Adipocyte (in vitro differentiated cells): ENCODE data around the gene COL26A1.

Experiments
- DNase-seq: peaks from one replicate; pipeline ENCODE4 v3.0.0-alpha.2; 2015; ENCODE audit warnings: low read depth
- H3K27me3 ChIP-seq: replicated peaks from 2 replicates; pipeline ENCODE4 v1.7.0; 2013; ENCODE audit warnings: mild to moderate bottlenecking, low read length, moderate library complexity; ENCODE audit not compliant: control insufficient read depth, insufficient read depth
- H3K36me3 ChIP-seq: 2 replicates; pipeline ENCODE4 v1.7.0; 2013; ENCODE audit warnings: low read length, mild to moderate bottlenecking, moderate library complexity; ENCODE audit not compliant: control insufficient read depth, insufficient read depth, severe bottlenecking
- H3K4me1 ChIP-seq: 2 replicates; pipeline ENCODE4 v1.7.0; 2013; ENCODE audit warnings: mild to moderate bottlenecking, low read length, moderate library complexity; ENCODE audit not compliant: control insufficient read depth, insufficient read depth
- H3K4me3 ChIP-seq: 2 replicates; pipeline ENCODE4 v1.7.0; 2013; ENCODE audit warnings: mild to moderate bottlenecking, low read length, moderate library complexity
- H3K9ac ChIP-seq: 2 replicates; pipeline ENCODE4 v1.7.0; 2013; ENCODE audit warnings: mild to moderate bottlenecking, low read length, moderate library complexity
- H3K9me3 ChIP-seq: 2 replicates; pipeline ENCODE4 v1.7.0; 2013; ENCODE audit warnings: mild to moderate bottlenecking, low read length, moderate library complexity; ENCODE audit not compliant: control insufficient read depth

Gene COL26A1

GRCh38 chr7:101507791-101508252 lies 145.1 kb downstream of the COL26A1 start:
- DNase-seq: peak; percentile 76
- no peaks in the 10 kb centered on the region for H3K9me3 ChIP-seq

GRCh38 chr7:101510297-101510696 lies 147.6 kb downstream of the COL26A1 start:
- Histone ChIP-seq H3K9ac (no peak overlapping the region), H3K27me3 (peaks cover 60% of the 10 kb centered on the region), H3K9me3 (no peaks in the 10 kb centered on the region), H3K4me3 (no peak overlapping the region), H3K4me1 (peaks cover 5% of the 10 kb centered on the region), H3K36me3 (no peaks in the 10 kb centered on the region)
- no peak for DNase-seq

More at GRCh38 chr7:101507791-101508252, 145.1 kb downstream of the COL26A1 start:
- Histone ChIP-seq H3K36me3 (no peaks in the 10 kb centered on the region), H3K27me3 (peaks cover 63% of the 10 kb centered on the region), H3K9ac (no peak overlapping the region), H3K4me3 (no peak overlapping the region), H3K4me1 (no peaks in the 10 kb centered on the region)

DNA sequence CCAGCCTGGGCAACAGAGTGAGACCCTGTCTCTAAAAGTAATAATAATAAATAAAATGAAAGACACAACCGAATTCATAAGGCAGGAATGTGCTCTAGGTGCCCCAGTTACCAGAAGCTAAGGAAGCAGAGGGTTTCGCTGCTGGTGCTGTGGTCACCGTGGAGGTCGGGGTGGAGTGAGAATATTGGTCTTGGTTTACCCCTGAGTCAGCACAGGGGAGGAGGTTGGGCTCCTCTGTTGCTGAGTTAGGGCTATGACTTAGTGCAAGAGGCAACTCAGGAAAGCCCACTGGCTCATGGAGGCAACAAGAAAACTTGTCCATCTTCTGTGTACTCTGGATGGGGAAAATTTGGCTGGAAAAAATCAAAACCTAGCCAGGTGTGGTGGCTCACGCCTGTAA lies 149.3 kb downstream of the COL26A1 start:
- H3K9me3 ChIP-seq: no peaks in the 10 kb centered on the region
- no peak for DNase-seq
- no peaks in the 10 kb centered on the region for H3K36me3 ChIP-seq
- peaks cover 55% of the 10 kb centered on the region for H3K27me3 ChIP-seq
- H3K4me1 ChIP-seq: peaks cover 10% of the 10 kb centered on the region
- H3K4me3 ChIP-seq: no peak overlapping the region
- H3K9ac ChIP-seq: no peak overlapping the region

DNA sequence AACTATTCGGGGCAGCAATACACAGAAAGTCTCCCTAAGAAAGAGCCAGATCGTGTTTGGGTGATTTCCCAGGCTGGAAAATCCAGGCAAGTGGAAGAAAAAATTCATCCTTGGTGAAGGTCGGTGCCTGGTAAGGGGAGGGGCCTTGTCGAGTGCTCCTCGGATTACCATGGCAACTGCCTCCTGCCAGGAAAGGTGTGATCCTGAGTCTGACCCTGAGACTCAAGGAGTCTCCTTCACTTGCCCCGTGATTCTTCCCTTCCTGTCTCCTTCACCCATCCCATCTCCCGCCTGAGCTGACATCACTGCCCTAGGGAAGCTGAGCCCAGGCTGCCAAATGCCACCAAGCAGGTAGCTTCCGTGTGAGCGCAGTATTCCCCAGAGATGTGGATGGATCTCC lies 154.2 kb downstream of the COL26A1 start:
- Histone ChIP-seq H3K36me3 (no peaks in the 10 kb centered on the region), H3K9ac (no peak overlapping the region), H3K27me3 (peaks cover 37% of the 10 kb centered on the region), H3K4me3 (no peak overlapping the region), H3K9me3 (no peaks in the 10 kb centered on the region), H3K4me1 (peaks cover 28% of the 10 kb centered on the region)
- DNase-seq: no peak

GRCh38 chr7:101517304-101517703 lies 154.6 kb downstream of the COL26A1 start:
- Histone ChIP-seq H3K4me1 (peaks cover 28% of the 10 kb centered on the region), H3K9me3 (no peaks in the 10 kb centered on the region)
- DNase-seq: no peak

GRCh38 chr7:101518336-101518735 lies 155.7 kb downstream of the COL26A1 start:
- DNase-seq: peak; percentile 70
- H3K36me3 ChIP-seq: no peaks in the 10 kb centered on the region
- no peaks in the 10 kb centered on the region for H3K9me3 ChIP-seq
- peaks cover 42% of the 10 kb centered on the region for H3K27me3 ChIP-seq
- H3K4me1 ChIP-seq: peaks cover 28% of the 10 kb centered on the region
- no peak overlapping the region for H3K4me3 ChIP-seq
- no peak overlapping the region for H3K9ac ChIP-seq

More at GRCh38 chr7:101517304-101517703, 154.6 kb downstream of the COL26A1 start:
- Histone ChIP-seq H3K4me3 (no peak overlapping the region), H3K27me3 (peaks cover 40% of the 10 kb centered on the region), H3K9ac (no peak overlapping the region), H3K36me3 (no peaks in the 10 kb centered on the region)

DNA sequence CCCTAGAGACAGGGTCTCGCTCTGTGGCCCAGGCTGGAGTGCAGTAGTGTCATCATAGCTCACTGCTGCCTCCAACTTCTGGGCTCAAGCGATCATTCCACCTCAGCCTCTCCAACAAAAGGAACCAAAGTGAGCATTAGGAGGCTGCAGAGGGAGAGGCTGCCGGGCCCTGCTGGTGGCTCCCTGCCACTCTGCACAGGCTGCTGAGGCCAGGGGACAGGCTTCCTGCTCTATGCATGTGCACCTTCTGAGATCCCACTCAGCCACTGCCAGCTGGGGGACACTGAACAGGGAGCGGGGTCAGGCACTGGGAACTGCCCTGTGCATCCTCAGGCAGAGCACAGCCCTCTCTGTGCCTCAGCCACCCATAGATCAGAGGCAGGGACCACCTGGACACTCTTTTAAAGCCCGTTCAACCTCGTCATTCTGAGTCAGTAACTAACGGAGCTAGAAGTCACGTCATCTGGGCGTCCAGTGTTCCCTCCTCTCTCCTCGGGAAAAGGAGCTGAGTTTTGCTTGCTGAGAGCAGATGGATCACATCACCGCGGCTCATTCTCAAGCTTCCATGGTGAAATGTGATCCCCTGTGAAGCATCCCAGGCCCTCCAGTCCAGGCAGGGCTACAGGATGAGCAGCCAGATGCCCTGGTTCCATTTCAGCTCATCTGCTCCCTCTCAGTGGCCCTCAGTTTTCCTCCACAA lies 156.8 kb downstream of the COL26A1 start:
- Histone ChIP-seq H3K27me3 (peaks cover 36% of the 10 kb centered on the region), H3K9me3 (peaks cover 5% of the 10 kb centered on the region), H3K9ac (no peak overlapping the region), H3K4me3 (no peak overlapping the region), H3K36me3 (no peaks in the 10 kb centered on the region), H3K4me1 (peaks cover 25% of the 10 kb centered on the region)
- peak; percentile 84 for DNase-seq

DNA sequence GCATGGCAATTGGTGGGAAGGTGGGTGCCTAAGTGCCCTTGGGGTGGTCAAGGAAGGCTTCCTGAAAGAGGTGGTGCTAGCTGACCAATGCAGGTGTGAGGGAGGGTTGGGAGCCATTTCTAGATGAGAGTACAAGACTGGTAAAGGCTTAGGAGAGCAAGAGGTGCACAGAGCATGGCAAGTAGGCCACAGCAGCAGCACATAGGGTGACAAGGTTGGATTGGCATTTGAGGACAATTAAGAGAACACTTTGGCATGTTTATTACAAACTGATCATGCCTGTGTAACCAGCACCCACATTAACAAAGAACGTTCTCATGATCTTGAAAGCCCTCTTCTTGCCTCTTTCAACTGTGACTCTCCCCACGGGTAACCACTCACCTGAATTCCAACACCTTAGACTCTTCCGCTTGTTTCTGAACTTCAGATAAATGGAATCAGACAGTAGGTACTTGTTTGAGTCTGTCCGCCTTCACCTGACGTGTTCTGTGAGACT lies 158.8 kb downstream of the COL26A1 start:
- Histone ChIP-seq H3K27me3 (peaks cover 25% of the 10 kb centered on the region), H3K9me3 (peaks cover 10% of the 10 kb centered on the region), H3K9ac (no peak overlapping the region), H3K4me1 (peaks cover 23% of the 10 kb centered on the region), H3K36me3 (no peaks in the 10 kb centered on the region), H3K4me3 (no peak overlapping the region)
- no peak for DNase-seq

- H3K4me1 ChIP-seq: peaks cover 17% of the 10 kb centered on the region
- H3K9me3 ChIP-seq: peaks cover 10% of the 10 kb centered on the region
- H3K36me3 ChIP-seq: no peaks in the 10 kb centered on the region
- peaks cover 25% of the 10 kb centered on the region for H3K27me3 ChIP-seq
- H3K9ac ChIP-seq: no peak overlapping the region
- no peak for DNase-seq
- no peak overlapping the region for H3K4me3 ChIP-seq
Measured at GRCh38 chr7:101522021-101522420, 159.3 kb downstream of the COL26A1 start.

- H3K36me3 ChIP-seq: no peaks in the 10 kb centered on the region
- DNase-seq: peak; percentile 68
- H3K9me3 ChIP-seq: peaks cover 10% of the 10 kb centered on the region
Measured at GRCh38 chr7:101527844-101528667, 165.4 kb downstream of the COL26A1 start.

DNA sequence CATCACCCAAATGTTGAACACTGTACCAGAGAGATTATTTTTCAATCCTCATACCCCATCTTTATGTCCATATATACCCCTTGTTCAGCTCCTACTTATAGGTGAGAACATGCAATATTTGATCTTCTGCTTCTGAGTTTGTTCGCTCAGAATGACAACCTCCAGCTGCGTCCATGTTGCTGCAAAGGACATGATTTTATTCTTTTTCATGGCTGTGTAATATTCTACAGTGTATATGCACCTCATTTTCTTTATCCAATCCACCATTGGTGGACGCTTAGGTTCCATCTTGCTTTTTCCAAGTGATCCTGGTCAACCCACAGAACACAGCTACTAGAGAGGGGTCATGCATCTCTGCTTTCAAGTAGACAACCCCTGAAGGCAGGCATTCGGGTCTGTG lies 166.9 kb downstream of the COL26A1 start:
- Histone ChIP-seq H3K9me3 (peaks cover 4% of the 10 kb centered on the region), H3K27me3 (peaks cover 49% of the 10 kb centered on the region), H3K9ac (no peak overlapping the region), H3K36me3 (no peaks in the 10 kb centered on the region), H3K4me1 (no peaks in the 10 kb centered on the region), H3K4me3 (no peak overlapping the region)
- DNase-seq: no peak

More at GRCh38 chr7:101527844-101528667, 165.4 kb downstream of the COL26A1 start:
- Histone ChIP-seq H3K9ac (no peak overlapping the region), H3K4me3 (no peak overlapping the region), H3K27me3 (peaks cover 34% of the 10 kb centered on the region), H3K4me1 (no peaks in the 10 kb centered on the region)
